ENCODE measurements around the gene RBM7.

The RBM7 gene

GRCh38 chr11:114400216-114400914 is at the start of gene RBM7, which contains the start of gene C11orf71:
RBM7 (plus strand) TSS chr11:114400666; CDS start chr11:114400672, 6 bp downstream.
C11orf71 (minus strand) TSS chr11:114400511; CDS start chr11:114400331, 180 bp downstream.
- peak; percentile 98 for DNase-seq (ENCODE audit: low spot score)

GRCh38 chr11:114353443-114353842 is 47.0 kb upstream of the RBM7 start:
- DNase-seq (ENCODE audit: low spot score): no peak

- DNase-seq (ENCODE audit: low spot score): peak; percentile 38
Measured at GRCh38 chr11:114354076-114354475, 46.4 kb upstream of the RBM7 start.

- no peak for DNase-seq (ENCODE audit: low spot score)
Measured at GRCh38 chr11:114358716-114359115, 41.8 kb upstream of the RBM7 start.

GRCh38 chr11:114359342-114359741 is 41.1 kb upstream of the RBM7 start:
- DNase-seq (ENCODE audit: low spot score): no peak

- no peak for DNase-seq (ENCODE audit: low spot score)
Measured at GRCh38 chr11:114362326-114362725, 38.1 kb upstream of the RBM7 start.

- DNase-seq (ENCODE audit: low spot score): no peak
Measured at GRCh38 chr11:114362958-114363357, 37.5 kb upstream of the RBM7 start.

- peak; percentile 81 for DNase-seq (ENCODE audit: low spot score)
Measured at GRCh38 chr11:114366331-114367243, 33.9 kb upstream of the RBM7 start.

- DNase-seq (ENCODE audit: low spot score): no peak
Measured at GRCh38 chr11:114367244-114367957, 33.1 kb upstream of the RBM7 start.

GRCh38 chr11:114368918-114369680 is 31.4 kb upstream of the RBM7 start:
- no peak for DNase-seq (ENCODE audit: low spot score)

- DNase-seq (ENCODE audit: low spot score): no peak
Measured at GRCh38 chr11:114375052-114375451, 25.4 kb upstream of the RBM7 start.

- peak; percentile 94 for DNase-seq (ENCODE audit: low spot score)
Measured at GRCh38 chr11:114377612-114378267, 22.7 kb upstream of the RBM7 start.

- DNase-seq (ENCODE audit: low spot score): no peak
Measured at GRCh38 chr11:114379394-114380069, 20.9 kb upstream of the RBM7 start.

GRCh38 chr11:114382509-114382908 is 18.0 kb upstream of the RBM7 start:
- DNase-seq (ENCODE audit: low spot score): no peak

GRCh38 chr11:114384487-114384886 is 16.0 kb upstream of the RBM7 start:
- DNase-seq (ENCODE audit: low spot score): no peak

- no peak for DNase-seq (ENCODE audit: low spot score)
Measured at GRCh38 chr11:114386131-114386530, 14.3 kb upstream of the RBM7 start.

- DNase-seq (ENCODE audit: low spot score): peak; percentile 45
Measured at GRCh38 chr11:114386545-114386944, 13.9 kb upstream of the RBM7 start.

- no peak for DNase-seq (ENCODE audit: low spot score)
Measured at GRCh38 chr11:114392735-114393667, 7.5 kb upstream of the RBM7 start.

GRCh38 chr11:114395736-114396135 is 4.7 kb upstream of the RBM7 start:
- no peak for DNase-seq (ENCODE audit: low spot score)

Measured in AG08395 (cell line).